M059J (cell line): ENCODE results near the gene PCSK2. TPM values are rescaled to one million over a fixed set of nuclear protein-coding genes. Genes with fewer than 3 reads are reported as not detected.
A peak's percentile ranks its signal among the peaks of the same experiment; 100 is the strongest.

Experiments
- DNase-seq: peaks from one replicate; pipeline ENCODE4 v3.0.0-alpha.2; 2012; ENCODE audit warnings: low read depth
- total RNA-seq: library from RNA; depleted of rRNA; stranded (reverse); fragments of >200 nt; shearing (Covaris generic); gene quantifications from 2 replicates; pipeline ENCODE4 v1.2.3, GENCODE V29; 2014

PCSK2 gene
- total RNA-seq, 1 experiment from 2014 or later: 0.02 TPM

DNA sequence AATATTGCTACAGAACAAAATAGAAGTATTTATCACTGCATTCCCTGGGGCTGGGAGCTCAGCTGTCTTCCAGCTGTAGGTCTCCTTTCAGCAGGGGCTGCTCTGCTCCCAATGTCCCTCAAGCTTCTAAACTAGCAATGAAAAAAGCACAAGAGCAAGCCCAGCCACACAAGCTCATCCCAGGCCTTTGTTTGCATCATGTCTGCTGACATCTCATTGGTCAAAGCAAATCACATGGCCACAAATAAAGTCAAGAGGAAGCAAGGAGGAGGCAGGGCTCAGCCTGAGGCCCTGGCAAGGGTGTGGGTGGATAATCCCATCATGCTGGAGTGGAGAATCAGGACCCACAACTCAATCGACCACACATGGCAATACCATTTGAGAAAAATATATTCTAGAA, 306.6 kb downstream of the PCSK2 start:
- DNase-seq: peak; percentile 78

DNA sequence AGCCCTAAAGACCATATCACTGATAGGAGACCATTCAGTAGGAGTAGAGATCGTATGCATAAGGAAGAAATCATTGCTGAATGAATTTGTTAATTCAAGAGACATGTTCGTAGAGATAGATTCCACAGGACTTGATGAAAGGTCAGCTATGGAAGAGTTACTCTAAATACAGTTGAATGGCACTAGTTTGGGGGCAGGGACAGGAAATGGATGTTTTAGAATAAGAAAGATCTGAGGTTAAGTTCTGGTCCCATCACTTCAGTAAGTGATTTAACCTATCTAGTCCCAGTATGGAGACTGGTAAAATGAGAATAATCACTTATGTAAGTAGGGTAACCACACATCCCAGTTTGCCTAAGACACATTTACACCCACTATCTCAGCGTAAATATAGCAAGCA, 307.2 kb downstream of the PCSK2 start:
- no peak for DNase-seq
